Adrenal gland (tissue), 12 donors: ENCODE results near the gene LEFTY1. TPM values are rescaled to one million over a fixed set of nuclear protein-coding genes. Genes with fewer than 3 reads are reported as not detected.

Experiments used
- DNase-seq, 7 donors: peaks; one replicate each; pipeline ENCODE4 v3.0.0-alpha.2; 2019 to 2020
- H3K27ac ChIP-seq, 5 donors: fragments of 200-600 bp; sonication (generic) in 4 of 5; 1 replicate in 3 of 5; 2 replicates in 2 of 5; pipeline versions ENCODE4 v1.5.1 to v1.8.0; 2016 to 2020; ENCODE audit warnings: mild to moderate bottlenecking in 1 of 5
- H3K27me3 ChIP-seq: fragments of 200-600 bp; 2 replicates; pipeline ENCODE4 v1.8.0; 2021
- H3K36me3 ChIP-seq, 2 donors: fragments of 200-600 bp; replicated peaks in 1 of 2; 1 replicate in 1 of 2; 2 replicates in 1 of 2; pipeline versions ENCODE4 v1.5.1 to v1.8.0; 2018 to 2022
- H3K4me1 ChIP-seq, 2 donors: fragments of 200-600 bp; replicated peaks in 1 of 2; 1 replicate in 1 of 2; 2 replicates in 1 of 2; pipeline versions ENCODE4 v1.5.1 to v1.8.0; 2018 to 2021
- H3K4me3 ChIP-seq, 4 donors: fragments of 200-600 bp; sonication (generic) in 3 of 4; one replicate each; pipeline ENCODE4 v1.5.1; 2016 to 2018
- H3K9me3 ChIP-seq, 3 donors: fragments of 200-600 bp; sonication (generic) in 1 of 3; replicated peaks in 1 of 3; 1 replicate in 2 of 3; 2 replicates in 1 of 3; pipeline versions ENCODE4 v1.5.1 to v1.8.0; 2016 to 2021
- POLR2A ChIP-seq, 2 donors: fragments of 450-650 bp; IDR thresholded peaks; one replicate each; pipeline ENCODE4 v1.6.1; 2017; ENCODE audit warnings: antibody characterized with exemption in 2 of 2, mild to moderate bottlenecking in 2 of 2, moderate library complexity in 1 of 2
- WGBS, 4 donors: extraction: QIAGEN DNeasy Blood & Tissue Kit in 2 of 4; methylation state at CpG; one replicate each; pipeline versions ENCODE4 v1.1.5 to v1.1.7; 2013 to 2017; 5-methylcytosine and 5-hydroxymethylcytosine counted together
- intact Hi-C, 2 donors: fragments of 100-400 bp; cut with DNase I; formaldehyde crosslinking; loops; one replicate each; pipeline versions ENCODE4 v1.14.1 to v1.15.0; 2022 to 2023
- polyA plus RNA-seq, 3 donors: library from polyadenylated mRNA; stranded (reverse); fragments of 200-250 nt in 2 of 3; fragments of 350-450 nt in 1 of 3; fragmentation: Illumina TruSeq in 1 of 3; extraction: RNeasy Lipid Tissue Mini Kit (QIAGEN cat#74804) in 1 of 3; gene quantifications; one replicate each; pipeline ENCODE4 v1.2.3, GENCODE V29; 2013 to 2014
- total RNA-seq, 9 donors: library from RNA; depleted of rRNA in 4 of 9; stranded (reverse); fragments of >200 nt in 4 of 9; fragments of 120-200 nt in 1 of 9; fragmentation: NEBNext Ultra II Directional in 1 of 9; extraction: Animal tissue kit (Norgen Biotek cat#: 25700) in 1 of 9; gene quantifications; one replicate each; pipeline versions ENCODE4 v1.1.0 to v1.2.4, GENCODE V29; 2013 to 2023
- TF ChIP-seq, protein P1 (sequence below), 6 experiments: fragments of 450-650 bp in 4 of 6; fragments of 200-600 bp in 2 of 6; sonication (generic) in 1 of 6; IDR thresholded peaks; 1 replicate in 5 of 6; 2 replicates in 1 of 6; pipeline versions ENCODE4 v1.5.1 to v1.8.0; 2016 to 2021; ENCODE audit warnings: antibody characterized with exemption in 6 of 6, mild to moderate bottlenecking in 2 of 6, moderate library complexity in 1 of 6
- donor health status: healthy with polysubstance abuse.
- donor health status: Bipolar disorder and iron deficiency.
- donor health status: DM: yes; HTN: yes; CAD: no.
- donor health status: DM: no; HTN: no; CAD: no.
- donor health status: DM: no; HTN: no; CAD: no.
- donor health status: DM: yes; HTN: yes; CAD: no.

The LEFTY1 gene
- total and polyA plus RNA-seq, 12 donors = 0.15 to 1.5 (median 0.55) TPM; not detected in 5

DNA sequence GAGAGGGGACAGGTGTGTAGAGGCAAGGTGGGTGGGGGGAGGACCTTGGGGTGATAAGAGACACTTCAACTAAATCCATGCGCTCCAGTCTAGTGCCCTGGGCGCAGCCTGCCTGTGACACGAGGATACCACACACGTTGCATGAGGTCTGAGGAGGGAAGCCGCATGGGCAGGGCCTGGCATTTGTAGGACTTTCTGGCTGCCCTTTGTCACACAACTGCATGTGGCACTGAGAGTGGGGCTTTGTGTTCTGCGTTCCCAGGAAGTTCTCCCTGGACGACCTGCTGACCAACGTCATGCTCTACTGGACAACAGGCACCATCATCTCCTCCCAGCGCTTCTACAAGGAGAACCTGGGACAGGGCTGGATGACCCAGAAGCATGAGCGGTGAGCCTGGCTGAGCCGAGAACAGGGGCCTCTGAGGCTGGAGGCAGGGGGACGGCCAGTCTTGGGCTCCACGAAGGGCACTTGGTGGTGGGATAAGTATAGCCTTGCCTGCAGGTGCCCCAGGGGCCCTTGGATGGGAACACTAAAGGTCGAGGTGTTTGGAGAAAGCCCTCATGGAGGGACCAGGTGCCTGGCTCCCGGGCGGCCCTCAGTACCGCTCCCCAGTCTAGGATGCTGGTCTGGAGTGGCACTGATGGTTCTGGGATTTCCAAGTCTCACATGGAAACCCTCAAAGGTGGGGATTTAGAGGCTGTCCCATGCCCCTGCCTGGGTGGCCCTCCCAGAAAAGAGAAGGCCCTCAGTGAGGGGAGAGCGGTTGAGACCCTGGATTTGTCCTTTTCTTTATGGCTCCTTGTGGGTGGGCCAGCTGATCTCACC, 44.5 kb downstream of the LEFTY1 start:
- no peak overlapping the region for H3K4me3 ChIP-seq
- no peaks in the 10 kb centered on the region for H3K27me3 ChIP-seq
- TF ChIP-seq POLR2A (IDR thresholded peaks at IDR 0.05) = peak in 1 of 2 donors; percentile 7
- TF ChIP-seq, protein P1, sequence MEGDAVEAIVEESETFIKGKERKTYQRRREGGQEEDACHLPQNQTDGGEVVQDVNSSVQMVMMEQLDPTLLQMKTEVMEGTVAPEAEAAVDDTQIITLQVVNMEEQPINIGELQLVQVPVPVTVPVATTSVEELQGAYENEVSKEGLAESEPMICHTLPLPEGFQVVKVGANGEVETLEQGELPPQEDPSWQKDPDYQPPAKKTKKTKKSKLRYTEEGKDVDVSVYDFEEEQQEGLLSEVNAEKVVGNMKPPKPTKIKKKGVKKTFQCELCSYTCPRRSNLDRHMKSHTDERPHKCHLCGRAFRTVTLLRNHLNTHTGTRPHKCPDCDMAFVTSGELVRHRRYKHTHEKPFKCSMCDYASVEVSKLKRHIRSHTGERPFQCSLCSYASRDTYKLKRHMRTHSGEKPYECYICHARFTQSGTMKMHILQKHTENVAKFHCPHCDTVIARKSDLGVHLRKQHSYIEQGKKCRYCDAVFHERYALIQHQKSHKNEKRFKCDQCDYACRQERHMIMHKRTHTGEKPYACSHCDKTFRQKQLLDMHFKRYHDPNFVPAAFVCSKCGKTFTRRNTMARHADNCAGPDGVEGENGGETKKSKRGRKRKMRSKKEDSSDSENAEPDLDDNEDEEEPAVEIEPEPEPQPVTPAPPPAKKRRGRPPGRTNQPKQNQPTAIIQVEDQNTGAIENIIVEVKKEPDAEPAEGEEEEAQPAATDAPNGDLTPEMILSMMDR (IDR thresholded peaks at IDR 0.05) = no peak
- peaks cover 4 to 11% of the 10 kb centered on the region in 2 donors for H3K4me1 ChIP-seq
- WGBS, 4 donors = 69 to 85% (median 80%) methylated on average over 11 to 18 of the region's 18 CpGs
- intact Hi-C loops = loop anchor here (10.0 kb wide), 2 partner anchors 70 kb away; partner anchors contain the start of gene SRP9 (in 1 of the 2)
- DNase-seq = no peak
- H3K36me3 ChIP-seq = peaks cover 0 to 82% of the 10 kb centered on the region in 2 donors
- peak overlapping the region in 3 of 5 donors; percentile 11 to 80 (median 72) for H3K27ac ChIP-seq
- no peaks in the 10 kb centered on the region for H3K9me3 ChIP-seq

DNA sequence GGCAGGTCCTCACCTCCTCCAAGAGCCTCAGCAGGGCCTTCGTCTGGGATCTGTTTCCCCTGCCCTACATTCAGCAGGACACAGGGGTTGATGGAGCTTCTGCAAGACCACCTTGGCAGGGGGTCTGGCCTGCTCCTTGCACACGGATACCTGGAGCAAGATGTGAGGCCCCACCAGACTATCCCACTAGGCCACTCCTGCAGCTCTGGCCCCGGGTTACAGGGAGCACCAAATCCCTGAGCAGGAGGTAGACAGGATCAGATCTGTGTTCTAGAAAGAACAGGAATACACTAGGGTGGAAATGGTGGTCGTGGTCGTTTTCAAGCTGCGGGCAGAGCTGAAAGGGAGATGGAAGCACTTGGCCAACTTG, 45.5 kb downstream of the LEFTY1 start:
- TF ChIP-seq, protein P1 (IDR thresholded peaks at IDR 0.05) = no peak
- no peak for TF ChIP-seq POLR2A (IDR thresholded peaks at IDR 0.05)
- H3K36me3 ChIP-seq = peaks cover 0 to 91% of the 10 kb centered on the region in 2 donors
- H3K27me3 ChIP-seq = no peaks in the 10 kb centered on the region
- H3K9me3 ChIP-seq = no peaks in the 10 kb centered on the region
- peaks cover 4 to 11% of the 10 kb centered on the region in 2 donors for H3K4me1 ChIP-seq
- intact Hi-C loops = loop anchor here (10.0 kb wide), 2 partner anchors 69 to 71 kb away; partner anchors contain the start of gene SRP9 (in 1 of the 2)
- DNase-seq = no peak
- no peak overlapping the region for H3K4me3 ChIP-seq
- peak overlapping the region in 3 of 5 donors; percentile 52 to 72 (median 69) for H3K27ac ChIP-seq
- 73 to 84% (median 81%) methylated on average over 5 to 6 of the region's 6 CpGs for WGBS, 4 donors

DNA sequence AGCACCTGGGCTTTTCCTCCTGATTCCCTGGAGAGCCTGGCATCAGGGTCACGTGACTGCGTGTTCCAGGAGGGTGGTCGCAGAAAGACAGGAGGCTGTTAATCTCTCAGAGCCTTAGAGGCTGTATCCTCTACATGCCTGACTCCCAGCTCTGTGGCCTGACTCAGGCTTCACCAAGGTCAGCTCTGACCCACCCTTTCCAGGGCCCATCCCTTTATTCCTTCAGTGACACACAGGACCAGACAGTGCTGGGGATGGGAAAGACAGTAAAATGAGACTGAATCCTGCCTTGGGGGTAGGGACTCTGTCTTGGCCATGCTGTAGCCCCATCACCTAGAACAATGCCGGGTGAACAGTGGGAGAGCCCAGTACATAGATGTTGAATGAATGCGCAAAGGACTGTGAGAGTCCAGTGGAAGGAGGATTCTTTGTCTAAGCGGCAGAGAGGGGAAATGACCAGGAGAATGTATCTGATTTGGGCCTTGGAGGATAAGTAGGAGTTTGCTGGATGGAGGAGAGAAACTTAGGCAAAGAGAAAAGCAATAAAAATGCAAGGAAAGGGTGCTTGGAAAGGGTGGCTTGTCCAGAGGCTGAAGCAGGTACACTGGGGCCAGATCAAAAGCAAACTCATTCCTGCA, 46.0 kb downstream of the LEFTY1 start:
- no peaks in the 10 kb centered on the region for H3K27me3 ChIP-seq
- H3K4me1 ChIP-seq = peaks cover 4 to 11% of the 10 kb centered on the region in 2 donors
- H3K4me3 ChIP-seq = no peak overlapping the region
- WGBS, 4 donors = 56 to 88% (median 68%) methylated on average over 3 to 6 of the region's 6 CpGs
- H3K36me3 ChIP-seq = peaks cover 0 to 91% of the 10 kb centered on the region in 2 donors
- H3K9me3 ChIP-seq = no peaks in the 10 kb centered on the region
- TF ChIP-seq, protein P1 (IDR thresholded peaks at IDR 0.05) = no peak
- TF ChIP-seq POLR2A (IDR thresholded peaks at IDR 0.05) = peak in 1 of 2 donors; percentile 19
- DNase-seq = peak in 6 of 7 donors; percentile 54 to 78 (median 76)
- peak overlapping the region; percentile 14 to 72 (median 52) for H3K27ac ChIP-seq
- intact Hi-C loops = loop anchor here (10.0 kb wide), 2 partner anchors 68 to 72 kb away; partner anchors contain the start of gene SRP9 (in 1 of the 2)

DNA sequence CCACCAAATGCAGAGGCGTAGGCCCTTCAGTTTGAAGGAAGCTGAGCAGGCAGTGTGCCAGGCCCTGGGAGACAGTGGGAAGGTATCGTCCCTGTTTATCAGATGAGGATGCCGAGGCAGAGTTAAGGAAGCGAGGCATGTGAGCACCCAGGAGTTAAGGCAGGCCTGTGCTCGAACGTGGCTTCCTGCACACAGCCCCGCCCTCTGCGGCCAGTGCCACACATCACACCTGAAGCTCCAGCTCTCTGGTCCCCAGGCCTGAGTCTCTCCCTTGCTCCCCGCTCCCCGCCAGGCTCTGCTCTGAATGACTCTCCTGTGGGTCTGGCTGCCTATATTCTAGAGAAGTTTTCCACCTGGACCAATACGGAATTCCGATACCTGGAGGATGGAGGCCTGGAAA, 46.9 kb downstream of the LEFTY1 start:
- Histone ChIP-seq H3K27me3 (no peaks in the 10 kb centered on the region), H3K9me3 (no peaks in the 10 kb centered on the region), H3K27ac (peak overlapping the region in 4 of 5 donors; percentile 43 to 72 (median 60)), H3K4me3 (no peak overlapping the region), H3K4me1 (peaks cover 4 to 11% of the 10 kb centered on the region in 2 donors), H3K36me3 (peaks cover 0 to 95% of the 10 kb centered on the region in 2 donors)
- intact Hi-C loops = loop anchor here (10.0 kb wide), 2 partner anchors 67 to 73 kb away; partner anchors contain the start of gene SRP9 (in 1 of the 2)
- peak in 1 of 7 donors; percentile 30 for DNase-seq
- TF ChIP-seq, protein P1 (IDR thresholded peaks at IDR 0.05) = no peak
- TF ChIP-seq POLR2A (IDR thresholded peaks at IDR 0.05) = no peak
- WGBS, 4 donors = 70 to 86% (median 73%) methylated on average over 11 to 12 of the region's 12 CpGs
